ENCODE results near the gene MMP17. TPM values are rescaled to one million over a fixed set of nuclear protein-coding genes. Genes with fewer than 3 reads are reported as not detected.

Gene MMP17
- total and polyA plus RNA-seq, 2 donors (not counting 3 experiments of a cell fraction or from before 2014, with no cell fraction given): 3.6 to 10.8 TPM

DNA sequence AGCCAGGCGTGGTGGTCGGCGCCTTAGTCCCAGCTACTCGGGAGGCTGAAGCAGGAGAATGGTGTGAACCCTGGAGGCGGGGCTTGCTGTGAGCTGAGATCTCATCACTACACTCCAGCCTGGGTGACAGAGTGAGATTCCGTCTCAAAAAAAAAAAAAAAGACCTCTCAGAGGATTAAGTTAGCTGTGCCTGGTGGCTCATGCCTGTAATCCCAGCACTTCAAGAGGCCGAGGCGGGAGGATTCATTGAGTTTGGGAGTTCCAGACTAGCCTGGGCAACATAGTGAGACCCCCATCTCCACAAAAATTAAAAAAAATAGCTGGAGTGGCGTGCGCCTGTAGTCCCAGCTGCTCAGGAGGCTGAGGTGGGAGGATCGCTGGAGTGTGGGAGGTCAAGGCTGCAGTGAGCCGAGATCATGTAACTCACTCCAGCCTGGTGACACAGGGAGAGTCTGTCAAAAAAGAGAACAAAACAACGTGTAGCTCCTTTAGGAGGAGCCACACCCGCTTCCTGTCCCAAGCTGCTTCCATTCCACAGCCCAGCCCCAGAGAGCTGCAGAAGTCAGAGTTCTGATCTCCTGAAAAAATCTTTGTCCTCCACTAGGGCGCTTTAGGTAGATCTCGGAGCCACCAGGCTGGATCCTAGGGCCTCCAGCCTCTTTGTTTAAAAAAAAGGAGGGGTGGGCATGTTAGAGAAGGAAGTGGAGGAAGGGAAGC lies 54.8 kb downstream of the MMP17 start:
- H2AFZ ChIP-seq (ENCODE audit: low read depth, low read length): no peak overlapping the region
- BruUV-seq (replicated peaks): no TSS peak
- no peaks in the 10 kb centered on the region for H4K20me1 ChIP-seq (replicated peaks; ENCODE audit: control insufficient read depth, extremely low read depth, insufficient read depth, low read length)
- ChIA-PET CTCF (interaction anchor here (0.8 to 1.3 kb wide), 2 partner anchors 11 to 47 kb away, joined by 3 read pairs; no protein-coding TSS in a partner anchor), POLR2A (no interaction called here)
- H3K4me2 ChIP-seq (ENCODE audit: insufficient read depth, low read length): no peak overlapping the region
- intact Hi-C loops (cut with micrococcal nuclease) (no loop called here), dilution Hi-C loops (cut with MboI; ENCODE audit: extremely low pct_ligation_motif_present, low sequenced_read_pairs) (no loop called here)
- peaks cover 0 to 7% of the 10 kb centered on the region in 2 experiments for H3K27me3 ChIP-seq (ENCODE audit: control insufficient read depth in 2 of 2, insufficient read depth in 2 of 2, low read length in 2 of 2)
- no peak overlapping the region for H3K4me3 ChIP-seq (replicated peaks in 1 of 3; ENCODE audit: insufficient read depth in 1 of 3, low read depth in 1 of 3, low read length in 3 of 3)
- FAIRE-seq (no peak), DNase-seq (ENCODE audit: low read depth, low spot score) (no peak)
- H3K9me1 ChIP-seq (replicated peaks; ENCODE audit: control insufficient read depth, extremely low read depth, insufficient read depth, low read length): no peaks in the 10 kb centered on the region
- H3K36me3 ChIP-seq (ENCODE audit: control insufficient read depth in 2 of 2, extremely low read depth in 1 of 2, insufficient read depth in 2 of 2, low read length in 2 of 2): no peaks in the 10 kb centered on the region
- TF ChIP-seq POLR2AphosphoS5 (IDR thresholded peaks at IDR 0.05; ENCODE audit: insufficient read depth, low read depth, low read length) (no peak), CTCF (IDR thresholded peaks at IDR 0.05; ENCODE audit: extremely low read depth in 1 of 2, insufficient read depth in 1 of 2, low read depth in 1 of 2, low read length in 2 of 2) (no peak), POLR2A (IDR thresholded peaks at IDR 0.05; ENCODE audit: low read depth, low read length) (no peak), FOS (IDR thresholded peaks at IDR 0.05; ENCODE audit: borderline replicate concordance, insufficient read depth, low read length) (no peak), EZH2 (IDR thresholded peaks at IDR 0.05; ENCODE audit: borderline replicate concordance, low read depth, low read length, severe bottlenecking) (no peak), MYC (IDR thresholded peaks at IDR 0.05; ENCODE audit: low read depth, low read length) (no peak), JUN (IDR thresholded peaks at IDR 0.05; ENCODE audit: borderline replicate concordance, insufficient read depth, insufficient read length, low read depth) (no peak), GATA2 (IDR thresholded peaks at IDR 0.05; ENCODE audit: insufficient read depth, insufficient read length, low read depth, low read length) (no peak), MAX (IDR thresholded peaks at IDR 0.05; ENCODE audit: insufficient read depth, insufficient read length) (no peak)
- no peak overlapping the region for H3K27ac ChIP-seq (ENCODE audit: insufficient read depth, low read depth, low read length)
- H3K79me2 ChIP-seq (ENCODE audit: control insufficient read depth, insufficient read depth, low read length): no peaks in the 10 kb centered on the region
- H3K9me3 ChIP-seq (replicated peaks; ENCODE audit: control insufficient read depth, insufficient read depth, low read length): no peaks in the 10 kb centered on the region
- no peak overlapping the region for H3K9ac ChIP-seq (replicated peaks; ENCODE audit: extremely low read depth, insufficient read depth, low read length)
- H3K4me1 ChIP-seq (ENCODE audit: control insufficient read depth, extremely low read depth, insufficient read depth, low read length): no peaks in the 10 kb centered on the region
